ENCODE data around the gene PSMC3IP.
"Not testable (repeated sequence)": the region's sequence is repeated elsewhere in the genome, so short reads cannot be mapped to it uniquely, and the experiment has no call there.

The PSMC3IP gene

GRCh38 chr17:42560246-42560645, 17.3 kb downstream of the PSMC3IP start:
- no peak for DNase-seq

- DNase-seq: no peak
Measured at GRCh38 chr17:42559075-42559474, 18.5 kb downstream of the PSMC3IP start.

- not testable (repeated sequence) for DNase-seq
Measured at GRCh38 chr17:42555961-42556617, 21.4 kb downstream of the PSMC3IP start.

GRCh38 chr17:42555122-42555622, 22.4 kb downstream of the PSMC3IP start:
- no peak for DNase-seq

GRCh38 chr17:42554250-42555121, 23.0 kb downstream of the PSMC3IP start:
- DNase-seq: peak; percentile 82 to 84

GRCh38 chr17:42553866-42554249, 23.7 kb downstream of the PSMC3IP start:
- peak in 1 of 2 experiments; percentile 32 for DNase-seq

GRCh38 chr17:42553161-42553818, 24.2 kb downstream of the PSMC3IP start:
- DNase-seq: no peak

- not testable (repeated sequence) for DNase-seq
Measured at GRCh38 chr17:42552736-42553135, 24.8 kb downstream of the PSMC3IP start, which contains the start of gene HSD17B1. Gene HSD17B1 (plus strand): TSS chr17:42552923. CDS start chr17:42552934, 11 bp downstream.

GRCh38 chr17:42548993-42549755, 28.4 kb downstream of the PSMC3IP start:
- no peak for DNase-seq

- peak; percentile 86 to 89 for DNase-seq
Measured at GRCh38 chr17:42548070-42548837, 29.3 kb downstream of the PSMC3IP start.

GRCh38 chr17:42547698-42548069, 29.8 kb downstream of the PSMC3IP start:
- no peak for DNase-seq

GRCh38 chr17:42547001-42547461, 30.5 kb downstream of the PSMC3IP start:
- no peak for DNase-seq

- not testable (repeated sequence) for DNase-seq
Measured at GRCh38 chr17:42545755-42546505, 31.6 kb downstream of the PSMC3IP start.

GRCh38 chr17:42544874-42545283, 32.6 kb downstream of the PSMC3IP start:
- DNase-seq: no peak

GRCh38 chr17:42543190-42544079, 34.1 kb downstream of the PSMC3IP start:
- DNase-seq: no peak

GRCh38 chr17:42541041-42541833, 36.3 kb downstream of the PSMC3IP start:
- no peak for DNase-seq

- not testable (repeated sequence) for DNase-seq
Measured at GRCh38 chr17:42540558-42540957, 37.0 kb downstream of the PSMC3IP start.

- no peak for DNase-seq
Measured at GRCh38 chr17:42538482-42538881, 39.0 kb downstream of the PSMC3IP start.

All from activated CD4-positive, alpha-beta T cell treated with anti-CD3 and anti-CD28 coated beads, Interleukin-2, amount 50 U/mL, for 48 hours (primary cell).